Measurements from ENCODE around the gene RFX7. TPM values are rescaled to one million over a fixed set of nuclear protein-coding genes. Genes with fewer than 3 reads are reported as not detected.

Gene RFX7
- total and polyA plus RNA-seq, 9 donors: 3.0 to 19.5 (median 14.8) TPM

DNA sequence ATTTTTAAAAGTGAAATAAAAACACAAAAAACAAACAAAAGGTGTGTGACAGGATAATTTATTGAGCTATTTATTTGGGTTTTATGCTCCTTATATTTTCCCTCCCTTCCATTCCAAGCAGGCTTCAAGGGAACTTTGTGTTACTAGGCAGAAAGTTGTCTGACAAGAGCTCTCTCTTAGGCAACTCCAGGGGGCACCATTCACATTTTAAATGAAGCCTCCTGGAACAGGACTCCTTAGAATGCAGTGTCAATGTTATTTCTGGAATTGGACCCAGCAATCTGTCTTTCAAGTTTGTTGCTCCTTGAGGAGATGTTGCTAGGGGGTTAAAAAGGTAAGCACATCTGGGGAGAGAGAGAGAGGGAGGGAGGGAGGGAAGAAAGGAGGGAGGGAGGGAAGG lies 5.4 kb upstream of the RFX7 start:
- Histone ChIP-seq H3K4me1 (ENCODE audit: insufficient read depth) (peaks cover 2% of the 10 kb centered on the region), H3K27me3 (no peaks in the 10 kb centered on the region), H3K4me3 (no peak overlapping the region), H3K36me3 (no peaks in the 10 kb centered on the region), H3K27ac (no peak overlapping the region), H3K9me3 (no peaks in the 10 kb centered on the region)
- DNase-seq: no peak
- TF ChIP-seq EP300 (IDR thresholded peaks at IDR 0.05): no peak
- TF ChIP-seq, protein P1, sequence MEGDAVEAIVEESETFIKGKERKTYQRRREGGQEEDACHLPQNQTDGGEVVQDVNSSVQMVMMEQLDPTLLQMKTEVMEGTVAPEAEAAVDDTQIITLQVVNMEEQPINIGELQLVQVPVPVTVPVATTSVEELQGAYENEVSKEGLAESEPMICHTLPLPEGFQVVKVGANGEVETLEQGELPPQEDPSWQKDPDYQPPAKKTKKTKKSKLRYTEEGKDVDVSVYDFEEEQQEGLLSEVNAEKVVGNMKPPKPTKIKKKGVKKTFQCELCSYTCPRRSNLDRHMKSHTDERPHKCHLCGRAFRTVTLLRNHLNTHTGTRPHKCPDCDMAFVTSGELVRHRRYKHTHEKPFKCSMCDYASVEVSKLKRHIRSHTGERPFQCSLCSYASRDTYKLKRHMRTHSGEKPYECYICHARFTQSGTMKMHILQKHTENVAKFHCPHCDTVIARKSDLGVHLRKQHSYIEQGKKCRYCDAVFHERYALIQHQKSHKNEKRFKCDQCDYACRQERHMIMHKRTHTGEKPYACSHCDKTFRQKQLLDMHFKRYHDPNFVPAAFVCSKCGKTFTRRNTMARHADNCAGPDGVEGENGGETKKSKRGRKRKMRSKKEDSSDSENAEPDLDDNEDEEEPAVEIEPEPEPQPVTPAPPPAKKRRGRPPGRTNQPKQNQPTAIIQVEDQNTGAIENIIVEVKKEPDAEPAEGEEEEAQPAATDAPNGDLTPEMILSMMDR (IDR thresholded peaks at IDR 0.05): no peak
- TF ChIP-seq POLR2A (IDR thresholded peaks at IDR 0.05): no peak
- intact Hi-C loops (cut with DNase I): loop anchor here in 1 of 4 donors (10.0 kb wide), 1 partner anchor 254 kb away; the partner anchor contains the start of gene NEDD4

DNA sequence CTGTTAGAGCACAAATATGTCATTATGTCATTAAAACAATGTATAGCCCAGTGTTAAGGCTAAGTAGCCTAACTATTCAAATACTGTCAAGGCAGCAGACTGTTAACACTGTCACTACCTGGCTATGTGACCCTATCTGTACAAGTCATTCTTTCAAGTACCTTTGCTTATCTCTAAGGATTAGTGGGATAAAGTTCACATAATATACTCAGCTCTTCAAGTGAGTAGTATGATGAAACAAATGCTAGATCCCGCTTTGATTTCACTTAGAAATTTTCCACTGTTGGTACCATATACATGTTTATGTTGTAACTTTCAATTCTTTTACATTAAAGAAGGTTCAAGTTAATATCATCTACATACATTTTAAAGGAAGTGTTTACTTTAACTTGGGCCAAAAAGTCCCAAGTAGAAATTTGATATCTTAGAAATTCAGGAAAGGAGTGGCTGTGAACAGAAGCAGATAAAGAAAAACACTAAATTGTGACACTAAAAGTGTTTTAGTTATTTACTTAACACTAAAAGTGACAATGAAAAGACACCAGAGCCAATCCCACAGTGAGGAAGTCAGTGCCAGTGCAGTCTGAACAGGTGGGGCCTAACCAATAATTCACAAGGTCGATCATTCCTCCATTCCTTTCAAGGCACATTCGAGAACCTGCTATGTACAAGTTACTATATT lies 4.8 kb upstream of the RFX7 start:
- intact Hi-C loops (cut with DNase I): loop anchor here in 1 of 4 donors (10.0 kb wide), 1 partner anchor 254 kb away; the partner anchor contains the start of gene NEDD4
- WGBS, 3 donors: 68 to 79% (median 68%) methylated on average over 3 of the region's 3 CpGs
- TF ChIP-seq, protein P1 (IDR thresholded peaks at IDR 0.05): no peak
- TF ChIP-seq POLR2A (IDR thresholded peaks at IDR 0.05) (no peak), EP300 (IDR thresholded peaks at IDR 0.05) (no peak)
- Histone ChIP-seq H3K4me3 (no peak overlapping the region), H3K4me1 (ENCODE audit: insufficient read depth) (peaks cover 2% of the 10 kb centered on the region), H3K9me3 (no peaks in the 10 kb centered on the region), H3K27me3 (no peaks in the 10 kb centered on the region), H3K36me3 (no peaks in the 10 kb centered on the region), H3K27ac (no peak overlapping the region)
- DNase-seq: no peak

DNA sequence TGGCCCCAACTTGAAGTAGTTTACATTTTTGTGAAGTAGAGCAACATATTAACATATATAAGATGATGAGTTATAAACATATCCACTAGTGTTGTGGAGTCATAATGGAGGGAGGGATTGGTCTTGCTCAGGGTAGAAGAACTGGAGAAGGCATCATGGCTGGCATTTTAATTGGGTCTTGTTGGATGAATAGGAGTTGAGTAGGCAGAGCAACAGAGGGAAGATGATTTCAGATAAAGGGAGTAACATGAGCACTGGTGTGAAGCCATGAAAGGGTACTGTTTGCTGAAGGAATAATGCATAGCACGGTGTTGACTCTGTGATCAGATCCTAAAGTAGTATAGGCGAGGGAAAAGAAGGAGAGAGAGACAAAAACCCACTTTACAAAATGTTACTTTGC lies 3.6 kb upstream of the RFX7 start:
- intact Hi-C loops (cut with DNase I): loop anchor here in 1 of 4 donors (10.0 kb wide), 1 partner anchor 252 kb away; the partner anchor contains the start of gene NEDD4
- TF ChIP-seq, protein P1 (IDR thresholded peaks at IDR 0.05): no peak
- TF ChIP-seq POLR2A (IDR thresholded peaks at IDR 0.05): no peak
- TF ChIP-seq EP300 (IDR thresholded peaks at IDR 0.05): no peak
- H3K9me3 ChIP-seq: no peaks in the 10 kb centered on the region
- no peaks in the 10 kb centered on the region for H3K27me3 ChIP-seq
- H3K27ac ChIP-seq: no peak overlapping the region
- WGBS, 3 donors: 91 to 94% (median 94%) methylated on average over 2 of the region's 2 CpGs
- H3K36me3 ChIP-seq: no peaks in the 10 kb centered on the region
- H3K4me1 ChIP-seq (ENCODE audit: insufficient read depth): peaks cover 2% of the 10 kb centered on the region
- no peak overlapping the region for H3K4me3 ChIP-seq
- DNase-seq: no peak

GRCh38 chr15:56245871-56246814 lies 2.5 kb upstream of the RFX7 start:
- Histone ChIP-seq H3K9me3 (no peaks in the 10 kb centered on the region), H3K4me1 (ENCODE audit: insufficient read depth) (peaks cover 2% of the 10 kb centered on the region), H3K27me3 (no peaks in the 10 kb centered on the region), H3K4me3 (no peak overlapping the region), H3K27ac (no peak overlapping the region), H3K36me3 (no peaks in the 10 kb centered on the region)
- intact Hi-C loops (cut with DNase I): loop anchor here in 1 of 4 donors (10.0 kb wide), 1 partner anchor 251 kb away; the partner anchor contains the start of gene NEDD4
- peak; percentile 62 to 87 (median 79) for DNase-seq
- TF ChIP-seq EP300 (IDR thresholded peaks at IDR 0.05) (no peak), POLR2A (IDR thresholded peaks at IDR 0.05) (no peak)
- TF ChIP-seq, protein P1 (IDR thresholded peaks at IDR 0.05): peak; percentile 55 to 89 (median 71)
- WGBS, 3 donors: 13 to 18% (median 16%) methylated on average over 15 of the region's 15 CpGs
